Measurements from ENCODE around the gene OR7C1. TPM values are rescaled to one million over a fixed set of nuclear protein-coding genes. Genes with fewer than 3 reads are reported as not detected.
"Not testable (repeated sequence)": the region's sequence is repeated elsewhere in the genome, so short reads cannot be mapped to it uniquely, and the experiment has no call there.

The OR7C1 gene
- total RNA-seq, 1 donor from 2014 or later = not detected

DNA sequence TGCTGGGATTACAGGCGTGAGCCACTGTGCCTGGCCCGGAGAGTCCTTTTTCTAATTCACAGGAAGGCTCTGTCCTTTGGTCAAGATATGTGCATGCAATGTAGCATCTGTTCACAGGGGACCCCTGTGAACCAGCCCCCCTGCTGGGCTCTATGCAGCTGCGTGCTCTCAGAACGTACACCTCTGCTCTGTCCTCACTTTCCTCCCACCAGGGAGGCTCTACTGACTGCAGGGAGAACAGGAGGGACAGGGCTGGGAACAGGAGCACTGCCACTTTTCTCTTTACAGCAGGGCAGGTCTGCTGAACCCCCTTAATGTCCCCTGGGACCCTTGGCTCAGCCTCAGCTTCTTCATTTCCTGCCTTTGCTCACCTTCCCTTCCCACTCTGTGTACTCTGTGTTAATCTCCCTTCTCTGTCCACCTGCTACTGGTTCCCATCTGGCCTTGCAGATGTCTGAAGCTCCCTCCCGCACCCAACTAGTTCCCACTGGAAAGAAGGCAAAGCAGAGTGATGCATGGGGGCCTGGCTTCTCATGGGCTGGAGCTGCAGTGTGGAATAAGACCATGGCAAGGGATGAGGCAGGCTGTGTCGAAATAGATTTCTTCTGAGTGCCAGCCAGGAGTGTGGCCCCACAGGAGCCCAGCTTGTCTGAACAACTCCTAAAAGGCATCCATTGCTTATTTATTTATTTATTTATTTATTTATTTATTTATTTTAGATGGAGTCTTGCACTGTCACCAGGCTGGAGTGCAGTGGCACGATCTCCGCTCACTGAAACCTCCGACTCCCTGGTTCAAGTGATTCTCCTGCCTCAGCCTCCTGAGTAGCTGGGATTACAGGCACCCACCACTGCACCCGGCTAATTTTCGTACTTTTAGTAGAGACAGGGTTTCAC lies 63.8 kb downstream of the OR7C1 start:
- Mint-ChIP-seq H3K4me1 (ENCODE audit: low read depth) (no peaks in the 10 kb centered on the region), H3K27ac (ENCODE audit: unreplicated experiment) (no peak overlapping the region), H3K4me3 (ENCODE audit: unreplicated experiment) (no peak overlapping the region), H3K27me3 (ENCODE audit: low read depth) (peaks cover 7% of the 10 kb centered on the region), H3K36me3 (ENCODE audit: low read depth) (no peaks in the 10 kb centered on the region), H3K9me3 (ENCODE audit: low read depth) (no peaks in the 10 kb centered on the region)
- peak; percentile 14 for DNase-seq (ENCODE audit: low spot score)
- TF ChIP-seq, protein P1, sequence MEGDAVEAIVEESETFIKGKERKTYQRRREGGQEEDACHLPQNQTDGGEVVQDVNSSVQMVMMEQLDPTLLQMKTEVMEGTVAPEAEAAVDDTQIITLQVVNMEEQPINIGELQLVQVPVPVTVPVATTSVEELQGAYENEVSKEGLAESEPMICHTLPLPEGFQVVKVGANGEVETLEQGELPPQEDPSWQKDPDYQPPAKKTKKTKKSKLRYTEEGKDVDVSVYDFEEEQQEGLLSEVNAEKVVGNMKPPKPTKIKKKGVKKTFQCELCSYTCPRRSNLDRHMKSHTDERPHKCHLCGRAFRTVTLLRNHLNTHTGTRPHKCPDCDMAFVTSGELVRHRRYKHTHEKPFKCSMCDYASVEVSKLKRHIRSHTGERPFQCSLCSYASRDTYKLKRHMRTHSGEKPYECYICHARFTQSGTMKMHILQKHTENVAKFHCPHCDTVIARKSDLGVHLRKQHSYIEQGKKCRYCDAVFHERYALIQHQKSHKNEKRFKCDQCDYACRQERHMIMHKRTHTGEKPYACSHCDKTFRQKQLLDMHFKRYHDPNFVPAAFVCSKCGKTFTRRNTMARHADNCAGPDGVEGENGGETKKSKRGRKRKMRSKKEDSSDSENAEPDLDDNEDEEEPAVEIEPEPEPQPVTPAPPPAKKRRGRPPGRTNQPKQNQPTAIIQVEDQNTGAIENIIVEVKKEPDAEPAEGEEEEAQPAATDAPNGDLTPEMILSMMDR (IDR thresholded peaks at IDR 0.05) = no peak

DNA sequence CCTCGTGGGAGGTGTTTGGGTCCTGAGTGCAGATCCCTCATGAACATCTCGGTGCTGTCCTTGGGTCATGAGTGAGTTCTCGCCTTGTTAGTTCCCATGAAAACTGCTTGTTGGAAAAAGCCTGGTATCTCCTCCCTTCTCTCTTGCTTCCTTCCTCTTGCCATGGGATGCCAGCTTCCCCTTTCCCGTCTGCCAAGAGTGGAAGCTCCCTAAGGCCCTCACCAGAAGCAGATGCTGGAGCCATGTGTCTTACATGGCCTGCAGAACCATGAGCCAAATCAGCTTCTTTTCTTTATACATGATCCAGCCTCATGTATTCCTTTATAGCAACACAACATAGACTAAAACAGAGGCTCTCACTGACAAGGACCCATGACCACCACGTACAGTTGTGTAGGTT lies 64.8 kb downstream of the OR7C1 start:
- no peak overlapping the region for H3K27ac Mint-ChIP-seq (ENCODE audit: unreplicated experiment)
- TF ChIP-seq, protein P1 (IDR thresholded peaks at IDR 0.05) = no peak
- no peaks in the 10 kb centered on the region for H3K36me3 Mint-ChIP-seq (ENCODE audit: low read depth)
- no peaks in the 10 kb centered on the region for H3K4me1 Mint-ChIP-seq (ENCODE audit: low read depth)
- H3K27me3 Mint-ChIP-seq (ENCODE audit: low read depth) = peaks cover 4% of the 10 kb centered on the region
- no peak overlapping the region for H3K4me3 Mint-ChIP-seq (ENCODE audit: unreplicated experiment)
- peak; percentile 15 for DNase-seq (ENCODE audit: low spot score)
- H3K9me3 Mint-ChIP-seq (ENCODE audit: low read depth) = no peaks in the 10 kb centered on the region

DNA sequence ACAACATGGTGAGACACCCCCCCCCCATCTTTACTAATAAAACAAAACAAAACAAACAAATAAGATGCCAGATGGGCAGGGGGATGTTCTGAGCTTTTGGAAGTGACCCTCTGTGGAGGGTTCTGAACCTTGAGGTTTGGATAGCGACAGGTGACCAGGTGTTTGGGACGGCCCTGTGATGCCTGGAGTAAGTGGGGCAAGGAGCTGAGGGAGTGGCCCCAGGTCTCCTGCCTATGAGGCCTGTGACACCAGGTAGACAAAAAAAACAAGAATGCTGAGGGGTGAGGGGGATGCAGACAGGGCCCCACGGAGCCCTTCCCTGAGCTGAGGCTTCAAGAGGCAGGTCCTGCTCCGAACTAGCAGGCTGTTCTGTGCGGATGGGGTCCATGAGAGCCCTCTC lies 65.8 kb downstream of the OR7C1 start:
- TF ChIP-seq, protein P1 (IDR thresholded peaks at IDR 0.05) = no peak
- Mint-ChIP-seq H3K36me3 (ENCODE audit: low read depth) (no peaks in the 10 kb centered on the region), H3K9me3 (ENCODE audit: low read depth) (peaks cover under 1% of the 10 kb centered on the region), H3K27ac (ENCODE audit: unreplicated experiment) (no peak overlapping the region), H3K4me1 (ENCODE audit: low read depth) (no peaks in the 10 kb centered on the region), H3K27me3 (ENCODE audit: low read depth) (peaks cover 4% of the 10 kb centered on the region), H3K4me3 (ENCODE audit: unreplicated experiment) (no peak overlapping the region)
- no peak for DNase-seq (ENCODE audit: low spot score)

DNA sequence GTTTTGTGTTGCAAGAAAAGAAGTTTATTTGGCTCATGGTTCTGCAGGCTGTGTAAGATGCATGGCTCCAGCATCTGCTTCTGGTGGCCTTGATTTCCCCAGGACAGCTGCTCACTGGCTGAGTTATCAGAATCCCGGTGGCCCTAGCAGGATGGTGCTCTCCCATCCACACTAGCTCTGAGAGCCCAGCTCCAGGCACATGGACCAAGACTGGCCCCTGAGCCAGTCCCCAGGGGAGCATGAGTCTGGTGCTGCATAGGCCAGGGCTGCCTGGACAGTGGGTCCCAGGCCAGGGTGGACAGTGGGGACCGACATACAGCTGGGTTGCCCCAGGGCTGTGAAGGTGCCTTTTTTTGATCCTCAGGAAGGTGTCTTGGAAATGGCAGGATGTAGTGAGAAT lies 67.0 kb downstream of the OR7C1 start:
- TF ChIP-seq, protein P1 (IDR thresholded peaks at IDR 0.05) = no peak
- H3K36me3 Mint-ChIP-seq (ENCODE audit: low read depth) = no peaks in the 10 kb centered on the region
- H3K27ac Mint-ChIP-seq (ENCODE audit: unreplicated experiment) = no peak overlapping the region
- H3K9me3 Mint-ChIP-seq (ENCODE audit: low read depth) = peaks cover 3% of the 10 kb centered on the region
- H3K4me3 Mint-ChIP-seq (ENCODE audit: unreplicated experiment) = no peak overlapping the region
- H3K27me3 Mint-ChIP-seq (ENCODE audit: low read depth) = peaks cover 1% of the 10 kb centered on the region
- DNase-seq (ENCODE audit: low spot score) = no peak
- no peaks in the 10 kb centered on the region for H3K4me1 Mint-ChIP-seq (ENCODE audit: low read depth)

DNA sequence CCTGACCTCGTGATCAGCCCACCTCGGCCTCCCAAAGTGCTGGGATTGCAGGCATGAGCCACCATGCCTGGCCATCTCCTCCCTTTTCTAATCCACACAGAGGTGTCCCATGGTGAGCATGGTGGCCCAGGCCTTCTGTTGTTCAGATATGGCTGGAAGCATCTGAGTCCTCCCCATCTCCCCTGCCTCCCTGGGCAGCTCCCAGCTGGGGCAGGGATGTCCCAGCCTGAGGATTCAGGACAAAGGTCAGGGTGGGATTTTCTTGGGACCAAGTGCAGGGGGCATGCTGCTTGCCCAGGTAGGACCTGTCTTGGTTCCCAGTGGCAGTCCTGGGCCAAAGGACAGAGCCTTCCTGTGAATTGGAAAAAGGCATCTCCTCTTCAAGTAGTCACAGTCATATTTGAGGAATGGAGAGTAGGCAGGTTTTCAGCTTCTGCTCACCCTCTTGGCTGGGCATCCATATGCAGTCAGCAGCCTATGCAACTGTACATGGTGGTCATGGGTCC lies 67.5 kb downstream of the OR7C1 start:
- Mint-ChIP-seq H3K4me3 (ENCODE audit: unreplicated experiment) (no peak overlapping the region), H3K4me1 (ENCODE audit: low read depth) (no peaks in the 10 kb centered on the region), H3K27me3 (ENCODE audit: low read depth) (peaks cover 1% of the 10 kb centered on the region), H3K9me3 (ENCODE audit: low read depth) (peaks cover 3% of the 10 kb centered on the region), H3K27ac (ENCODE audit: unreplicated experiment) (no peak overlapping the region), H3K36me3 (ENCODE audit: low read depth) (no peaks in the 10 kb centered on the region)
- TF ChIP-seq, protein P1 (IDR thresholded peaks at IDR 0.05) = no peak
- no peak for DNase-seq (ENCODE audit: low spot score)

DNA sequence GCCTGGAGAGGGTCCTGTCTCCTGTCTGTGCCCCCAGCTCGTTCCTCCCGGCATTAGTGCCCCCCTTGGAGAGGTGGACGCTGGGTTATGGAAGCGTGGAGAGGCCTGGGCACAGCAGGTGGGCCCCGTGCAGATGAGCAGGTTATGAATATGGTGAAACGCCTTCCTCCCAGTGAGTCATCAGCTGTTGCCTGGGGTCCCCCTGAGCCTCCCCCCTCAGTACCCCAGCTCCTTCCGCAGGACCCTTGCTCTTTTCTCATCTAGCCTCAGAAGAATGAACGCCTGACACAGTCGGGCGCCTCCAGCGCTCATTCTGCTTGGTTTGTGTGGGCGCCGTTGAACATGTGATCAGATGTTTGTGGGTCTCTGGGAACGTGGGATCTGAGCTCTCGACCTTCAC lies 69.1 kb downstream of the OR7C1 start:
- H3K9me3 Mint-ChIP-seq (ENCODE audit: low read depth); H3K4me3 Mint-ChIP-seq (ENCODE audit: unreplicated experiment); H3K4me1 Mint-ChIP-seq (ENCODE audit: low read depth); H3K36me3 Mint-ChIP-seq (ENCODE audit: low read depth); DNase-seq (ENCODE audit: low spot score); H3K27ac Mint-ChIP-seq (ENCODE audit: unreplicated experiment); H3K27me3 Mint-ChIP-seq (ENCODE audit: low read depth): not testable (repeated sequence)

DNA sequence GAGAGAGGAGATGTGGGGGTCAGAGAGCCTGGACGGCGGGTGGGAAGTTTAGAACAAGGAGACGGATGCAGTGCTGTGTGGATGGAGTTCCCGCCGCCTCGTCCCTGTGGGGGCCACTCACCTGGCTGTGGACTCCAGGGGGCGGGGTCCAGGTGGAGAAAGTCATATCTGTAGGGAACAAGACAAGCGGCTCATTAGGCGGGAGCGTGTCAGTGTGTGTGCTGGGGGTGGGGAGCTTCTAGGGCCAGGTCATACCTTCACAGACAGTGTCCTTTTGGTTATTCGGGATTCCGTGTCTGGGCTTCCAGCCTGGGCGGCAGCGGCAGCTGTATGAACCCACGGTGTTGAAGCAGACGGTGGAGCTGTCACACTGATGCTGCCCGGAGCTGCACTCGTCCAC lies 69.6 kb downstream of the OR7C1 start:
- DNase-seq (ENCODE audit: low spot score); H3K27ac Mint-ChIP-seq (ENCODE audit: unreplicated experiment); H3K4me3 Mint-ChIP-seq (ENCODE audit: unreplicated experiment); H3K27me3 Mint-ChIP-seq (ENCODE audit: low read depth); H3K9me3 Mint-ChIP-seq (ENCODE audit: low read depth); H3K4me1 Mint-ChIP-seq (ENCODE audit: low read depth); H3K36me3 Mint-ChIP-seq (ENCODE audit: low read depth): not testable (repeated sequence)
